SKM-1 (cell line): ENCODE measurements around the gene SLC38A3.
"Not testable (repeated sequence)": the region's sequence is repeated elsewhere in the genome, so short reads cannot be mapped to it uniquely, and the experiment has no call there.

ENCODE experiments used
- DNase-seq: peaks from one replicate; lab custom pipeline; 2025; ENCODE audit not compliant: unreplicated experiment; lab: John Stamatoyannopoulos, UW

The SLC38A3 gene

GRCh38 chr3:50245831-50246516 is 40.9 kb downstream of the SLC38A3 start:
- peak; percentile 75 for DNase-seq

GRCh38 chr3:50246517-50246954 is 41.5 kb downstream of the SLC38A3 start:
- peak; percentile 61 for DNase-seq

GRCh38 chr3:50248387-50248786 is 43.3 kb downstream of the SLC38A3 start:
- DNase-seq = no peak

DNA sequence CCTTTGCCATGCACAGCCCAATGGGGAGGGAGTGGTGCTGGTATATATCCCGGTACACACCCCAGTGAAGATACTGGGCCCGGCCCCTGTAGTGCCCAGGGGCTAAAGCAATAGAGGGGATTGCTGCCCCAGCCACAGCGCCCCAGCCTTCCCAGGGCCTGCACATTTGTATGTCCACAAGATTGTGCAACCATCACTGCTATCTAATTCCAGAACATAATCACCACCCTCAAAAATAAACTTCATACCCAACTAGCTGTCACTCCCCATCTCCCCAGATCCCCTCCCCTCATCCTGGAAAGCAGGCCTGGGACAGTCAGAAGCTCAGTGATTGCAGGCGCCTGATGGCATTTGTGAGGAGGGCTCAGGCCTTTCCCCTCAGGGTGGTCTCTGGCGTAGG is 44.4 kb downstream of the SLC38A3 start:
- DNase-seq = no peak

GRCh38 chr3:50250514-50250913 is 45.4 kb downstream of the SLC38A3 start:
- no peak for DNase-seq

DNA sequence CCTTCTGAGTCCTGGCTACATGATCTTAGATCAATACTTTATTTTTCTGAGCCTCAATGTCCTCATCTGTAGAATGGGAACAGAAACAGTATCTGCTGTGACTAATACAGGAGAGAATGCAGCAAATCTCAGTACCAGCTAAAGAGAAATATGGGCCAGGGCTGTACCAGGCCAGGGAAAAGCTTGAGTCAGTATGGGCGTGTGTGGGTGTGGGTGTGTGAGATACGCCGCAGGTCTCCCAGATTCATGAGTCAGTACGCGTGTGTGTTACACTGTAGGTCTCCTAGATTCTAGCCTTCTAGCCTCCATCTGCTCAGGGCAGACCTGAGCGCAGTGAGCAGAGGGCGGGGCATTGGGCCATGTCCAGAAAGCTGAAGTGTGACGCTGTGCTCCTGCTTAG is 46.1 kb downstream of the SLC38A3 start:
- no peak for DNase-seq

DNA sequence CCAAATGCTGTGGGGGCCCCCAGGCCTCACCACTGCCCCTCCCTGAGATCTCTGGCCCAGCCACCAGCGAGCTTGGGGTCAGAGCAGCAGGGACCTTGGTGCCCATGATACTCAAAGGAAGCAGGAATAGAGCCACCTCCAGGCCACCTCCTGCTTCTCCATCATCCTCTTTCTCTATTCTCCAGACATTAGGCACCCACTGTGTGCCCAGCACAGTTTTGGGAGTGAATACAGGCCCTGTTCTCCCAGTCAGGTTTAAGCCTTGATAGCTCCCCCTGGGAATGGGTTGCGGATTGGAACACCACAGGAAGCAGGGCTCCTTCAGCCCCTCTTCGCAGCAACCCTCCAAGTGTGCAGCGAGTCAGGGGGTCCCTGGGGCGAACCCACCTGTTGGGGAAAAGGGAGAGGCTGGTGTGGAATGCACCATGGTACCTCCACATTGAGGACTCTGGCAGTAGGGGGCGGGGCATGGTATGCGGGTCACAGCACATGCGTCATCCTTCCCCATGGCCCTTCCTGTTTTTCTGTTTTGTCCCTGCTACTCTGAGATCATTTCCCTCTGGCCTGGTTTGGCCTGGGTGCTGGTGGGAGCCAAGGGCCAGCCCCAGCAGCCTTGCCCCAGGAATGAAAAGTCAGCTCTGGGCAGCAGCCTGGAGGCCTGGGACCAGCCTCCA is 49.6 kb downstream of the SLC38A3 start:
- peak; percentile 34 for DNase-seq

- DNase-seq = no peak
Measured at GRCh38 chr3:50255251-50255615, 50.2 kb downstream of the SLC38A3 start.

GRCh38 chr3:50256978-50257890 is 52.2 kb downstream of the SLC38A3 start:
- DNase-seq = no peak

GRCh38 chr3:50258029-50258680 is 53.1 kb downstream of the SLC38A3 start:
- no peak for DNase-seq

DNA sequence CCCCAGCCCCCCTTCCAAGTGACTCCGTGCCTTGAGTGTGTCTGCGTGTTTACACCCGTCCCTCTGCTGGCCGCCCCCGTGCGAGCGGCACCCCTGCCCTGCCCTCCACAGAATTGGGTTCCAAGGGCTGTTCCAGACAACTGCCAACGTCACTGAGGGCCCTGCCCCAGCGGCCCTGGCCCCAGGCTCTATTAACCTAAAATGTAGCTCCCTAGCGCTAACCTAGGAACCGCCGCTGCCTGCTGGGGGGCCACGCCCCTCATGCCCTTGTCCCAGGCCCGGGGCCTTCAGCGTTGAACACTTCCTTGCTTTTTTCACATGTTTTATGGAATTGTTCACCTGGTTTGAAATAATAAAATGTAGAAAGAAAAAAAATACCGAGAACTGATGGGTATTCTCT is 53.9 kb downstream of the SLC38A3 start:
- no peak for DNase-seq

DNA sequence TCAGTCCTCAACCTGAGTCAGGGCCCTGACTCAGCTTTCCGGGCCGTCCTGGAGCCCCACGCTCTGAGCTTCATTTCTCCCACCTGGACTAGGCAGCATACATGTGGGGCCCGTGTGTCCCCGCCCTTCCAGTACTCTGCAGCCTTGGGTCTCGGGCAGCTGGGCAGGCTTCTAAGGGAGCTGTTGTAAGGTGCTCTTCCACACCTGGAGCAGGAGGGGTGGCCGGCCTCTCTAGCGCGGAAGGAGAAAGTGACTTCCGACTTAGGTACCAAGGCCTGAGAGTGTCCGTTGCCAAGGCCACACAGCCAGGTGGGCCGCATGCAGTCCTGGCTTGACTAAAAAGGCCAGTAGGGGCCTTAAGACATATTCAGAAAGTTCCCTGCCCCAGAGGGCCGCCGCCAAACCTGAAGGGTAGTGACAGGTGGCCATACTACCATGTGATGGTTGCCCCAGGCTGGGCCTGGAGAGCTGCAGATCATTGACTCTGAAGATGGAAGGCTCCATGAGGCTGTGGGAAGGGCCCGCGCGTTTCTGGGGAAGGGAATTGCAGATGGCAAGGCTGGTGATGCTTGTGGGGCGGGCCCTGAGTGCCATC is 54.5 kb downstream of the SLC38A3 start:
- DNase-seq = no peak

DNA sequence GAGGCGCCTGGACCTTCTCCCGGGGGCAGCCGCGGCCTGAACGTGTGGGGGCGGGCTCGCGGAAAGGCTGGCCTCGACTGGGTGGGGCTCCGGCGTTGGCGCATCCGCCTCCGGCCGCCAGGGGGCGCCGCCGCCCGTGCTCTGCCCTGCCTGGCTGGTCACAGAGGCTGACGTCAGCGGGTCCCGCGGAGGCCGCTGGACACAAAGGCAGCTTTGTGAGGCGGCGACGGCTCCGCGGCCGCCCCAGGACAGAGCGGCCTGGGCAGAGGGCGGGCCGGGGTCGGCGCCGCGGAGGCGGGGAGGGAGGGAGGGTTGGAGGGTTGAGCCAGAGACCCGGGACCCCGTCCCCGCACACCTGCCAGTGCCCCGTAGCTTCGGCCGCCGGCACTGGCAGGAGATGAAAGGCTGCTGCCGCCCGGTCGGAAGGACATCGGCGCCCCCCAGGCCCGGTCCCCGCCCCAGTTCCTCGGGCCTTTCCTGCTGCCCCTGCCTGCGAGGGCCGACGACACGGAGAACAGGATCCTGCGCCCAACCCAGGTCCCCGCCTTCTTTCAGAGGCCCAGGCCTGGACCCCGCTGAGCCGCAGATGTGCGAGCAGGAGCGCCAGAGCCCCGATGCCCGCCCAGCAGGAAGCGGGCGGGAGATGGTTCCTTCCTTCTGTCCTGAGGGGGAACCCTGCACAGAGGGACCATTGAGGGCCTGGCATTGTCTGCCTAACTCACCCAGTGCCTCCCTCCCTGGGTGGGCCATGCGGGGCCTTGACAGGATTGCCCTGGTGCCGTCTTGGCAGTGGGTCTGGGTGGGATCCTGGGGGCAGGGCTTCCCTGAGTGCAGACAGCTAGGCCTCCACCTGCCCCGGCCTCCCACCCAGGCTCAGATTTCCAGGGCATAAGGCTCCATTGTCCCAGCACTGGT is 55.2 kb downstream of the SLC38A3 start:
- peak; percentile 80 for DNase-seq

- DNase-seq = no peak
Measured at GRCh38 chr3:50260942-50261441, 55.9 kb downstream of the SLC38A3 start.

DNA sequence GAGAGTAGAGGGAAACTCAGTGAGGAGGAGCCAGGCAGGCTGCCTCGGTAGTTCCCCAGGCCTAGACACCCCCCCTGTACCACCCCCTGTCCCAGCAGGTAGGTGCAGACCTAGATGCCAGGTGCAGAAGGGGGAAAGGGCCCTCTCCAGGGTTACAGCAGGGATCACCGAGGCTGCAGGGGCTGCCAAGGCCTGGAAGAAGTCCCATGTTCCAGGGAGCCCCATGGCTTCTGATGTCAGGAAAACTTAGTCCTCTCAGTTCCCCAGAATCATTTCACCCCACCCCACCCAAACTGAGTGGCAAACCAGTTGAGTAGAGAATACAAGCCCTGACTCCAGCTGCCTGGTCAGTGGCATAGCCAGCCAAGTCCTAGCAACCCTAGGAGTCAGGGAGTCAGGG is 56.4 kb downstream of the SLC38A3 start:
- no peak for DNase-seq

- not testable (repeated sequence) for DNase-seq
Measured at GRCh38 chr3:50262200-50262599, 57.1 kb downstream of the SLC38A3 start.

GRCh38 chr3:50262778-50263177 is 57.7 kb downstream of the SLC38A3 start:
- DNase-seq = no peak

DNA sequence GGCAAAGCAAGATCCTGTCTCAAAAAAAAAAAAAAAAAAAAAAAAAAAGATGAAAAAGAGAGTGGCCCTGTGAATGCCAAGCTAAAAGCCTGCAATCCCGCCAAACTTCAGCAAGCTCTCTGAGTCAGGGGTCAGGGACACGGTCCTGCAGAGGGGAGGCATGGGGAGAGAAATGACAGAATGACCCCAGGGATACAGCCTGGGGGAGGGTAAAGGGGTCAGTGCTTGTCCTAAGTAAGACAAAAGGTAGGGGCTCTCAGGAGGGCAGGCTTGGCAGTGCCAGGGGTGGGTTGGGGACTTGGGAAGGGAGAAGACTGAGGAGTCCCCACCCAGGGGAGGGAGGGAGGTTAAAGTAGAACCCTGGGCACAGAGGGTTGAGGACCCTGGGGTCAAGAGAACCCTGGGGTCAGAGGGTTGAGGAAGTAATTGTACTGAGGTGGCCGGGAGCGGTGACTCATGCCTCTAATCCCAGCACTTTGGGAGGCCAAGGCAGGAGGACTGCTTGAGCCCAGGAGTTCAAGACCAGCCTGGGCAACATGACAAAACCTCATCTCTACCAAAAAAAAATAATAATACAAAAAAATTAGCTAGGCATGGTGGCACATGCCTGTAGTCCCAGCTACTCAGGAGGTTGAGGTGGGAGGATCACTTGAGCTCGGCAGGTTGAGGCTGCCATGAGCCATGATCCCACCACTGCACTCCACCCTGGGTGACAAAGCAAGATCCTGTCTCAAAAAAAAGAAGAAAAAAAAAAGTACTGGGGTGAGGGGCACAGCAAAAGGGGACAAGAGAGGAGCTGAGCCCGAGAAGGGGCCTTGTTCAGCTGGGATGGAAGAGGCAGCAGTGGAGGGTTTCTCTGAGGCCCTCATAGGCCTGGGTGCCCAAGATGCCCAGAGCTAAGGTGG is 58.7 kb downstream of the SLC38A3 start:
- no peak for DNase-seq
